ENCODE measurements around the gene MVB12B. TPM values are rescaled to one million over a fixed set of nuclear protein-coding genes. Genes with fewer than 3 reads are reported as not detected.

Gene MVB12B
- total and polyA plus RNA-seq, 7 experiments from 2014 or later: 1.6 to 9.7 (median 3.8) TPM

- Histone ChIP-seq H3K27ac (ENCODE audit: low read depth, low read length) (no peak overlapping the region), H3K4me1 (ENCODE audit: control insufficient read depth in 2 of 2, insufficient read depth in 2 of 2, low read length in 2 of 2) (peaks cover 0 to 36% of the 10 kb centered on the region in 2 donors), H3K36me3 (ENCODE audit: control insufficient read depth in 2 of 3, insufficient read depth in 3 of 3, low read length in 3 of 3) (no peaks in the 10 kb centered on the region), H3K4me3 (ENCODE audit: low read length) (no peak overlapping the region), H3K27me3 (ENCODE audit: control insufficient read depth in 2 of 2, insufficient read depth in 2 of 2, low read length in 2 of 2) (peaks cover 0 to 18% of the 10 kb centered on the region in 2 donors), H3K9me3 (ENCODE audit: control insufficient read depth in 2 of 3, low read length in 3 of 3) (no peaks in the 10 kb centered on the region)
- peak overlapping the region in 8 of 10 donors; percentile 35 to 89 (median 78) for H3K4me3 Mint-ChIP-seq
- POLR2A ChIA-PET: no interaction called here
- intact Hi-C loops (cut with micrococcal nuclease): loop anchor here in 1 of 2 donors (5.0 kb wide), 1 partner anchor 41 kb away; no protein-coding TSS in a partner anchor
- H3K27me3 Mint-ChIP-seq: peaks cover 56 to 76% (median 75%) of the 10 kb centered on the region in 5 donors
- no peaks in the 10 kb centered on the region for H3K9me3 Mint-ChIP-seq
- CTCF ChIA-PET: interaction anchor here (1.2 kb wide), 1 partner anchor 17 kb away, joined by 3 read pairs; no protein-coding TSS in a partner anchor
- DNase-seq: no peak
- peaks cover 10 to 34% (median 20%) of the 10 kb centered on the region in 7 donors for H3K4me1 Mint-ChIP-seq
- H3K36me3 Mint-ChIP-seq: no peaks in the 10 kb centered on the region
- ATAC-seq: no peak
- no peak overlapping the region for H3K27ac Mint-ChIP-seq
Observed at GRCh38 chr9:126515873-126516505, 189.4 kb downstream of the MVB12B start.

DNA sequence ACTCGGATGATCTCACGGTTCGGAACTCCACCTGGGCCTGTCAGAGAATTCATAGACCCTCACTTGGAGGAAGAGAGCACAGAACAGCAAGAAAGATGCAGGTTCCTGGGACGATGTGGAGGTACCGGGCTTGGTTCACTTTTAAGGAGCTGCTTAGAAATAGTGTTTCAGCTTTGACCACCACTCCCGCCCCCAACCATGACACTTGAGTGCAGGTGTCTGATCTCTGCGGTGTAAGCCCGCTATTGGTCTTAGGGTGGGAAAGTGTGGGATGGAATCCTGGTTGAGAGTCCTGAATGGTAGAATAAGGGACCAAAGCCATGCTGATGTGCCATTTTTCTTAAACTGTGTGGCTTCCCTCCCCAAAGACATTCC is 189.9 kb downstream of the MVB12B start:
- H3K27me3 ChIP-seq (ENCODE audit: control insufficient read depth in 2 of 2, insufficient read depth in 2 of 2, low read length in 2 of 2): peaks cover 0 to 18% of the 10 kb centered on the region in 2 donors

GRCh38 chr9:126516936-126517832 is 190.6 kb downstream of the MVB12B start:
- POLR2A ChIA-PET: interaction anchor here (1.0 kb wide), 1 partner anchor 17 kb away, joined by 3 read pairs; no protein-coding TSS in a partner anchor
- Histone ChIP-seq H3K4me3 (ENCODE audit: low read length) (peak overlapping the region; percentile 46), H3K4me1 (ENCODE audit: control insufficient read depth in 2 of 2, insufficient read depth in 2 of 2, low read length in 2 of 2) (peaks cover 0 to 36% of the 10 kb centered on the region in 2 donors), H3K27me3 (ENCODE audit: control insufficient read depth in 2 of 2, insufficient read depth in 2 of 2, low read length in 2 of 2) (peaks cover 0 to 18% of the 10 kb centered on the region in 2 donors), H3K9me3 (ENCODE audit: control insufficient read depth in 2 of 3, low read length in 3 of 3) (no peaks in the 10 kb centered on the region), H3K36me3 (ENCODE audit: control insufficient read depth in 2 of 3, insufficient read depth in 3 of 3, low read length in 3 of 3) (no peaks in the 10 kb centered on the region), H3K27ac (ENCODE audit: low read depth, low read length) (no peak overlapping the region)
- no peaks in the 10 kb centered on the region for H3K9me3 Mint-ChIP-seq
- H3K27me3 Mint-ChIP-seq: peaks cover 48 to 72% (median 67%) of the 10 kb centered on the region in 5 donors
- peaks cover 10 to 34% (median 20%) of the 10 kb centered on the region in 7 donors for H3K4me1 Mint-ChIP-seq
- peak overlapping the region; percentile 63 to 90 (median 82) for H3K4me3 Mint-ChIP-seq
- CTCF ChIA-PET: interaction anchor here (1.2 kb wide), 1 partner anchor 18 kb away, joined by 3 read pairs; no protein-coding TSS in a partner anchor
- H3K27ac Mint-ChIP-seq: peak overlapping the region in 1 of 9 donors; percentile 59
- DNase-seq (peak in 2 of 9 donors; percentile 18 to 68), ATAC-seq (peak; percentile 67)
- intact Hi-C loops (cut with micrococcal nuclease): loop anchor here in 1 of 2 donors (5.0 kb wide), 1 partner anchor 40 kb away; no protein-coding TSS in a partner anchor
- H3K36me3 Mint-ChIP-seq: no peaks in the 10 kb centered on the region

More for the DNA sequence above, 189.9 kb downstream of the MVB12B start:
- peak overlapping the region; percentile 63 to 90 (median 82) for H3K4me3 Mint-ChIP-seq
- peaks cover 10 to 34% (median 20%) of the 10 kb centered on the region in 7 donors for H3K4me1 Mint-ChIP-seq
- H3K36me3 ChIP-seq (ENCODE audit: control insufficient read depth in 2 of 3, insufficient read depth in 3 of 3, low read length in 3 of 3): no peaks in the 10 kb centered on the region
- H3K9me3 Mint-ChIP-seq: no peaks in the 10 kb centered on the region
- intact Hi-C loops (cut with micrococcal nuclease): loop anchor here in 1 of 2 donors (5.0 kb wide), 1 partner anchor 41 kb away; no protein-coding TSS in a partner anchor
- POLR2A ChIA-PET: no interaction called here
- H3K27ac Mint-ChIP-seq: peak overlapping the region in 1 of 9 donors; percentile 59
- no peaks in the 10 kb centered on the region for H3K36me3 Mint-ChIP-seq
- H3K27ac ChIP-seq (ENCODE audit: low read depth, low read length): no peak overlapping the region
- H3K27me3 Mint-ChIP-seq: peaks cover 52 to 74% (median 70%) of the 10 kb centered on the region in 5 donors
- peaks cover 0 to 36% of the 10 kb centered on the region in 2 donors for H3K4me1 ChIP-seq (ENCODE audit: control insufficient read depth in 2 of 2, insufficient read depth in 2 of 2, low read length in 2 of 2)
- no peaks in the 10 kb centered on the region for H3K9me3 ChIP-seq (ENCODE audit: control insufficient read depth in 2 of 3, low read length in 3 of 3)
- no peak for ATAC-seq
- CTCF ChIA-PET: interaction anchor here (1.2 kb wide), 1 partner anchor 17 kb away, joined by 3 read pairs; no protein-coding TSS in a partner anchor
- no peak for DNase-seq
- peak overlapping the region; percentile 46 for H3K4me3 ChIP-seq (ENCODE audit: low read length)

- Histone ChIP-seq H3K4me1 (ENCODE audit: control insufficient read depth in 2 of 2, insufficient read depth in 2 of 2, low read length in 2 of 2) (peaks cover 0 to 36% of the 10 kb centered on the region in 2 donors), H3K36me3 (ENCODE audit: control insufficient read depth in 2 of 3, insufficient read depth in 3 of 3, low read length in 3 of 3) (no peaks in the 10 kb centered on the region), H3K27ac (ENCODE audit: low read depth, low read length) (no peak overlapping the region), H3K9me3 (ENCODE audit: control insufficient read depth in 2 of 3, low read length in 3 of 3) (no peaks in the 10 kb centered on the region), H3K4me3 (ENCODE audit: low read length) (peak overlapping the region; percentile 46), H3K27me3 (ENCODE audit: control insufficient read depth in 2 of 2, insufficient read depth in 2 of 2, low read length in 2 of 2) (peaks cover 0 to 18% of the 10 kb centered on the region in 2 donors)
- Mint-ChIP-seq H3K27ac (no peak overlapping the region), H3K36me3 (no peaks in the 10 kb centered on the region), H3K27me3 (peaks cover 43 to 67% (median 62%) of the 10 kb centered on the region in 5 donors), H3K4me3 (peak overlapping the region in 7 of 10 donors; percentile 76 to 90 (median 81)), H3K4me1 (peaks cover 10 to 36% (median 20%) of the 10 kb centered on the region in 7 donors), H3K9me3 (no peaks in the 10 kb centered on the region)
- ChIA-PET POLR2A (interaction anchor here (1.0 kb wide), 1 partner anchor 18 kb away, joined by 3 read pairs; no protein-coding TSS in a partner anchor), CTCF (no interaction called here)
- DNase-seq (no peak), ATAC-seq (no peak)
- intact Hi-C loops (cut with micrococcal nuclease): loop anchor here in 1 of 2 donors (5.0 kb wide), 1 partner anchor 39 kb away; no protein-coding TSS in a partner anchor
Observed at GRCh38 chr9:126517833-126518356, 191.3 kb downstream of the MVB12B start.

GRCh38 chr9:126518763-126519162 is 192.1 kb downstream of the MVB12B start:
- H3K4me1 Mint-ChIP-seq: peaks cover 18 to 36% (median 26%) of the 10 kb centered on the region in 7 donors
- H3K4me1 ChIP-seq (ENCODE audit: control insufficient read depth in 2 of 2, insufficient read depth in 2 of 2, low read length in 2 of 2): peaks cover 4 to 42% of the 10 kb centered on the region in 2 donors

More at GRCh38 chr9:126518763-126519162, 192.1 kb downstream of the MVB12B start:
- Mint-ChIP-seq H3K4me3 (peak overlapping the region in 1 of 10 donors; percentile 43), H3K36me3 (no peaks in the 10 kb centered on the region), H3K27ac (no peak overlapping the region), H3K27me3 (peaks cover 38 to 66% (median 59%) of the 10 kb centered on the region in 5 donors), H3K9me3 (no peaks in the 10 kb centered on the region)
- intact Hi-C loops (cut with micrococcal nuclease): loop anchor here in 1 of 2 donors (5.0 kb wide), 1 partner anchor 39 kb away; no protein-coding TSS in a partner anchor
- CTCF ChIA-PET: interaction anchor here (0.8 to 1.7 kb wide), 2 partner anchors 19 to 39 kb away, joined by 3 to 5 read pairs; no protein-coding TSS in a partner anchor
- no peaks in the 10 kb centered on the region for H3K9me3 ChIP-seq (ENCODE audit: control insufficient read depth in 2 of 3, low read length in 3 of 3)
- H3K4me3 ChIP-seq (ENCODE audit: low read length): no peak overlapping the region
- H3K27ac ChIP-seq (ENCODE audit: low read depth, low read length): no peak overlapping the region
- H3K36me3 ChIP-seq (ENCODE audit: control insufficient read depth in 2 of 3, insufficient read depth in 3 of 3, low read length in 3 of 3): no peaks in the 10 kb centered on the region
- H3K27me3 ChIP-seq (ENCODE audit: control insufficient read depth in 2 of 2, insufficient read depth in 2 of 2, low read length in 2 of 2): peaks cover 0 to 18% of the 10 kb centered on the region in 2 donors
- POLR2A ChIA-PET: interaction anchor here (1.0 kb wide), 1 partner anchor 19 kb away, joined by 3 read pairs; no protein-coding TSS in a partner anchor
- ATAC-seq: no peak
- no peak for DNase-seq

Measured in naive thymus-derived CD4-positive, alpha-beta T cell (primary cell).